GM23338 (cell line): ENCODE measurements around the gene CERS1. TPM values are rescaled to one million over a fixed set of nuclear protein-coding genes. Genes with fewer than 3 reads are reported as not detected.

Experiments
- ETS1 ChIP-seq: IDR thresholded peaks from 2 replicates; pipeline ENCODE4 v1.6.1; 2016; ENCODE audit warnings: antibody characterized with exemption
- NANOG ChIP-seq: IDR thresholded peaks from 2 replicates; pipeline ENCODE4 v1.6.1; 2016; ENCODE audit warnings: antibody characterized with exemption, borderline replicate concordance
- ZNF114 ChIP-seq: fragments of 250-450 bp; sonication (Bioruptor Pico); IDR thresholded peaks from 2 replicates; pipeline ENCODE4 v1.5.0; 2020; ENCODE audit warnings: mild to moderate bottlenecking, moderate library complexity
- ZNF462 ChIP-seq: fragments of 250-450 bp; sonication (Bioruptor Pico); IDR thresholded peaks from 2 replicates; pipeline ENCODE4 v1.5.0; 2020; ENCODE audit warnings: mild to moderate bottlenecking, moderate library complexity
- polyA plus RNA-seq: library from polyadenylated mRNA; unstranded; fragments of >200 nt; fragmentation: Nextera tagmentation; extraction: Ambion mirVana; gene quantifications from 2 replicates; pipeline ENCODE4 v1.2.1, GENCODE V29; 2016
- total RNA-seq: library from RNA; depleted of rRNA; stranded (reverse); fragments of >200 nt; shearing (Covaris generic); gene quantifications from 2 replicates; pipeline ENCODE4 v1.2.3, GENCODE V29; 2014
- TF ChIP-seq, protein P1 (sequence below): IDR thresholded peaks from one replicate; pipeline ENCODE4 v1.6.1; 2018; ENCODE audit warnings: antibody characterized with exemption; ENCODE audit not compliant: unreplicated experiment

Gene CERS1
- total and polyA plus RNA-seq, 2 experiments from 2014 or later, result 11.1 to 12.2 TPM

DNA sequence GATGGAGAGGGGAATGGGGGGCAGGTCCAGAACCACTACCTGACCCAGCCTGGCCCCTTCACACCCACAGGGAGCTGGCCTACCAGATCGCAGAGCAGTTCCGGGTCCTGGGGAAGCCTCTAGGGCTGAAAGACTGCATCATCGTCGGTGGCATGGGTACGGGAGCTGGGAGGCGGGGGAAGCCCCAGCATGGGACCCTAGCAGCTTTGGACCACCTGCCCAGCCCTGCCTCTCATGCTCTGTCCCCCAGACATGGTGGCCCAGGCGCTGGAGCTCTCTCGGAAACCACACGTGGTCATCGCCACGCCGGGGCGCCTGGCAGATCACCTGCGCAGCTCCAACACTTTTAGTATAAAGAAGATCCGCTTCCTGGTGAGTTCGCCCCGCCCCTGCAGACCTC, 25.6 kb upstream of the CERS1 start (continued):
- TF ChIP-seq ZNF462 (no peak), ETS1 (no peak), ZNF114 (CRISPR knock-in tag) (no peak), NANOG (no peak)
- TF ChIP-seq, protein P1, sequence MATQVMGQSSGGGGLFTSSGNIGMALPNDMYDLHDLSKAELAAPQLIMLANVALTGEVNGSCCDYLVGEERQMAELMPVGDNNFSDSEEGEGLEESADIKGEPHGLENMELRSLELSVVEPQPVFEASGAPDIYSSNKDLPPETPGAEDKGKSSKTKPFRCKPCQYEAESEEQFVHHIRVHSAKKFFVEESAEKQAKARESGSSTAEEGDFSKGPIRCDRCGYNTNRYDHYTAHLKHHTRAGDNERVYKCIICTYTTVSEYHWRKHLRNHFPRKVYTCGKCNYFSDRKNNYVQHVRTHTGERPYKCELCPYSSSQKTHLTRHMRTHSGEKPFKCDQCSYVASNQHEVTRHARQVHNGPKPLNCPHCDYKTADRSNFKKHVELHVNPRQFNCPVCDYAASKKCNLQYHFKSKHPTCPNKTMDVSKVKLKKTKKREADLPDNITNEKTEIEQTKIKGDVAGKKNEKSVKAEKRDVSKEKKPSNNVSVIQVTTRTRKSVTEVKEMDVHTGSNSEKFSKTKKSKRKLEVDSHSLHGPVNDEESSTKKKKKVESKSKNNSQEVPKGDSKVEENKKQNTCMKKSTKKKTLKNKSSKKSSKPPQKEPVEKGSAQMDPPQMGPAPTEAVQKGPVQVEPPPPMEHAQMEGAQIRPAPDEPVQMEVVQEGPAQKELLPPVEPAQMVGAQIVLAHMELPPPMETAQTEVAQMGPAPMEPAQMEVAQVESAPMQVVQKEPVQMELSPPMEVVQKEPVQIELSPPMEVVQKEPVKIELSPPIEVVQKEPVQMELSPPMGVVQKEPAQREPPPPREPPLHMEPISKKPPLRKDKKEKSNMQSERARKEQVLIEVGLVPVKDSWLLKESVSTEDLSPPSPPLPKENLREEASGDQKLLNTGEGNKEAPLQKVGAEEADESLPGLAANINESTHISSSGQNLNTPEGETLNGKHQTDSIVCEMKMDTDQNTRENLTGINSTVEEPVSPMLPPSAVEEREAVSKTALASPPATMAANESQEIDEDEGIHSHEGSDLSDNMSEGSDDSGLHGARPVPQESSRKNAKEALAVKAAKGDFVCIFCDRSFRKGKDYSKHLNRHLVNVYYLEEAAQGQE, result no peak
